SK-N-MC (cell line): ENCODE measurements around the gene VSTM2B.

ENCODE experiments used
- EZH2 ChIP-seq: fragments of 200-600 bp; sonication (generic); IDR thresholded peaks from one replicate; pipeline ENCODE4 v1.6.1; 2017; ENCODE audit warnings: antibody characterized with exemption
- FOXP2 ChIP-seq: optimal IDR thresholded peaks from 2 replicates; pipeline ENCODE3; 2011; ENCODE audit warnings: mild to moderate bottlenecking, moderate library complexity; ENCODE audit not compliant: insufficient read depth; ENCODE audit errors: extremely low read length, control extremely low read depth
- POLR2AphosphoS5 ChIP-seq: IDR thresholded peaks from 2 replicates; pipeline ENCODE4 v1.6.1; 2012; ENCODE audit warnings: mild to moderate bottlenecking, low read depth, low read length, borderline replicate concordance

DNA sequence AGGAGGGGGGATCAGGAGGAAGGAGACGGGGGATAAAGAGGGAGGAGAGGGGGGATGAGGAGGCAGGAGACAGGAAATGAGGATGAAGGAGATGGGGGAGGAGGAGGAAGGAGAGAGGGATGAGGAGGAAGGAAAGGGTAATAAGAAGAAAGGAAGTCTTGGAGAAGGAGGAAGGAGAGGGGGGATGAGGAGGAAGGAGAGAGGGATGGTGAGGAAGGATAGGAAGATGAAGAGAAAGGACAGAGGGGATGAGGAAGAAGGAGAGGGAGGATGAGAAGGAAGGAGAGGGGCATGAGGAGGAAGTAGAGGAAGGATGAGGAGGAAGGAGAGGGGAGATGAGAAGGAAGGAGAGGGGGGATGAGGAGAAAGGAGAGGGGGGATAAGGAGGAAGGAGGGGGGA is 13.0 kb upstream of the VSTM2B start:
- TF ChIP-seq EZH2 (no peak), POLR2AphosphoS5 (no peak), FOXP2 (no peak)
